H1 (cell line): Measurements from ENCODE around the gene RAB4B. TPM values are rescaled to one million over a fixed set of nuclear protein-coding genes. Genes with fewer than 3 reads are reported as not detected.

Experiments
- CHD7 ChIP-seq: fragments of 300-600 bp; sonication (generic); IDR thresholded peaks from 2 replicates; pipeline ENCODE4 v1.7.1; 2012; ENCODE audit warnings: low read length, moderate library complexity, mild to moderate bottlenecking, inconsistent platforms; ENCODE audit not compliant: insufficient replicate concordance
- NRF1 ChIP-seq: IDR thresholded peaks from 2 replicates; pipeline ENCODE4 v1.6.1; 2011; ENCODE audit warnings: mild to moderate bottlenecking, low read depth, low read length, improper control_type of control experiment
- POLR2AphosphoS5 ChIP-seq: IDR thresholded peaks from 2 replicates; pipeline ENCODE4 v1.6.1; 2011; ENCODE audit warnings: low read depth, low read length
- SIN3A ChIP-seq, 2 experiments: IDR thresholded peaks in 1 of 2; conservative IDR thresholded peaks in 1 of 2; 2 replicates each; pipeline ENCODE4 v1.6.1; 2011 to 2012; ENCODE audit warnings: low read length in 2 of 2, improper control_type of control experiment in 1 of 2, low read depth in 1 of 2, mild to moderate bottlenecking in 1 of 2
- TAF7 ChIP-seq: optimal IDR thresholded peaks from 2 replicates; pipeline ENCODE3; 2011; ENCODE audit warnings: low read depth, mild to moderate bottlenecking, inconsistent platforms, low read length, moderate library complexity, borderline replicate concordance
- polyA plus RNA-seq, 7 experiments: library from polyadenylated mRNA; depleted of rRNA in 3 of 7; stranded (reverse) in 5 of 7; unstranded in 2 of 7; fragments of >200 nt in 5 of 7; fragments of 200-250 nt in 2 of 7; gene quantifications; 1 replicate in 5 of 7; 2 replicates in 1 of 7; 4 replicates in 1 of 7; pipeline versions ENCODE4 v1.2.1 to v1.2.3, GENCODE V29; 2011 to 2013; ENCODE audit warnings: missing spikeins in 2 of 7, mixed read lengths in 2 of 7
- total RNA-seq: library from RNA; stranded (reverse); fragmentation: NEBNext Ultra II Directional; extraction: Animal tissue kit (Norgen Biotek cat#: 25700); gene quantifications from 2 replicates; pipeline ENCODE4 v1.2.1, GENCODE V29; 2021

RAB4B gene
- total and polyA plus RNA-seq, 2 of the 8 experiments (the other 6 are each of a cell fraction or from before 2014, with no cell fraction given): 15.9 to 28.6 TPM

GRCh38 chr19:40758491-40758890 is 19.6 kb upstream of the RAB4B start (continued):
- TF ChIP-seq CHD7: no peak
- TF ChIP-seq TAF7: no peak
- no peak for TF ChIP-seq SIN3A (conservative IDR thresholded peaks at IDR 0.05 in 1 of 2, IDR thresholded peaks at IDR 0.05 in 1 of 2; ENCODE audit: low read depth in 1 of 2, low read length in 2 of 2)
- TF ChIP-seq NRF1: no peak
- no peak for TF ChIP-seq POLR2AphosphoS5
- TF ChIP-seq, all 59 proteins: peak for 0
